ENCODE results near the gene EPN3. TPM values are rescaled to one million over a fixed set of nuclear protein-coding genes. Genes with fewer than 3 reads are reported as not detected.

EPN3 gene
- under 0.01 TPM in 2 replicates for total RNA-seq

DNA sequence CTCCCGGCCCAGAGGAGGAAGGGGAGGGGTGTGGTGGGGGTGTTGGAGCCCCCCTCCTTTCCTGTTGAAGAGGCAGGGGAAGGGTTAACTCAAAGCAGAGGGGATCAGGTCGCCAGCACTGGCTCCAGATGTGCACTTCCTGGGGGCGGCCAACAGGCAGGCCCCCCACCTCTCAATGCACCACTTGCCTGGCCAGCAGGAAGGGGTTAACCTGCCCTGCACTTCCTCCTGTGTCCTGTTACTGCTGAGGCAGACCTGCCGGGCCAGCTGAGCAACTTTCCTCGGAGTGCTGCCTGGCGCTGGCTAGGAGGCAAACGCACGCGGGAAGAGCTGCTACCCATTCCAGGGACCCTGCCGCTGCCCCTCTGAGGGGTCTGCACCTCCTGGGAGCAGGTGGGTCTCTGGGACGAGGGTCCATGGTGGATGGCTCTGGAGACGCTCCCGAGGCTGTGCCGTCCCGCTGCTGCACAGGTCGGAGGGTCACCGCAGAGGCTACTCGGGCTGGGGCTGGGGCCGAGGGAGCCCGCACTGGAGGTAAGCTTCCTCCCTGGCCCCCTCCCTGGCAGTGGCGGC lies at the start of gene EPN3:
TSS of gene EPN3 (plus strand) at position 284 of the 573 bp plus-strand sequence. CDS start 3,822 bp downstream, outside the sequence.

GRCh38 chr17:50507871-50508572 lies 24.5 kb upstream of the EPN3 start, which contains the start of gene MYCBPAP:
MYCBPAP (plus strand) TSS chr17:50508439; CDS start chr17:50508675, 236 bp downstream.

DNA sequence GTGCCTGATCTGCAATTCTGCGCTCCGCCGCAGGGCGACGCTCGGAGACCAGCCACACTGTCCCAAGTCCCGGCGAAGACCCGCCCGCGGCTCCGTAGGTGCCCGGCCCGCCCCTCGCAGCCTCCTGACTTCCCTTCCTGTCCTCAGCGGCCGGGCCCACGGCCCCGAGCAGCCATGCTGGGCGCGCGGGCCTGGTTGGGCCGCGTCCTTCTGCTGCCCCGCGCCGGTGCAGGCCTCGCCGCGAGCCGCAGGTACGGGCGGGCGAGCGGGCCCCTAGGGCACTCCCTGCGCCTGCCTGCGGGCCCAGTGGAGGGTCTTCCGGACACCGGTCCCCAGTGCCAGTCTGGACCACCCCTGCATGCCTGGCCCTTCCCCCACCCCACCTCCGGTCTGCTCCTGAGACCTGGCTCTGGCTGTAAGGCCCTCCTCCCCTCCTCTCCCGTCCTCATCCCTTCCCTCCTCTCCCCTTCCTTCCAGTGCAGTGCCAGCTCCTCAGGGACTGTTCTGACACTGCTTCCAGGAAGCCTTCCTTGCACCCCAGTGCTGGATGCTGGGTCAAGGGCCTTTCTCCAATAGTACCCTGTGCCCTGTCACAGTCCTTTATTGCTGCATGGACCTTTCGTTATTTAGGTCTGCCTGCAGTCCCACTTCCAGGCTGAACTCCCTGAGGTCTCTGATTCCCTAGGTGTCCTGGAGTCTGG lies 14.7 kb downstream of the EPN3 start, which contains the start of gene SPATA20:
TSS of gene SPATA20 (plus strand) at position 140 of the 701 bp plus-strand sequence. CDS start at position 175, 35 bp downstream.

GRCh38 chr17:50560185-50560824 lies 27.8 kb downstream of the EPN3 start, which contains the start of gene CACNA1G:
CACNA1G (plus strand) TSS chr17:50560715; CDS start chr17:50561460, 745 bp downstream.

Other genes with a start within 250 kb of the EPN3 start
- gene XYLT2, start 186.6 kb upstream of the EPN3 start, total RNA-seq, result 16.2 and 17.8 TPM in 2 replicates
- 50.8 and 57.0 TPM in 2 replicates for gene MRPL27, start 159.6 kb upstream of the EPN3 start, total RNA-seq
- 0.65 and 0.77 TPM in 2 replicates for gene EME1, start 159.5 kb upstream of the EPN3 start, total RNA-seq
- gene LRRC59, start 135.2 kb upstream of the EPN3 start, total RNA-seq, result 86.5 and 86.7 TPM in 2 replicates
- 6.1 and 8.3 TPM in 2 replicates for gene ACSF2, start 106.5 kb upstream of the EPN3 start, total RNA-seq
- gene CHAD, start 63.9 kb upstream of the EPN3 start, total RNA-seq, result not detected in 2 replicates
- gene RSAD1, start 53.9 kb upstream of the EPN3 start, total RNA-seq, result 15.0 and 16.5 TPM in 2 replicates
- gene MYCBPAP, start 24.3 kb upstream of the EPN3 start, total RNA-seq, result 0.11 and 0.77 TPM in 2 replicates
- 21.6 and 31.0 TPM in 2 replicates for gene SPATA20, start 14.4 kb downstream of the EPN3 start, total RNA-seq
- not detected in 2 replicates for gene CACNA1G, start 28.0 kb downstream of the EPN3 start, total RNA-seq
- gene ABCC3, start 102.1 kb downstream of the EPN3 start, total RNA-seq, result 0.11 and 0.52 TPM in 2 replicates
- 30.9 and 35.8 TPM in 2 replicates for gene ANKRD40, start 175.2 kb downstream of the EPN3 start, total RNA-seq
- gene LUC7L3, start 186.9 kb downstream of the EPN3 start, total RNA-seq, result 16.8 and 23.6 TPM in 2 replicates
- not detected in 2 replicates for gene ANKRD40CL, start 234.8 kb downstream of the EPN3 start, total RNA-seq